NCI-H1930 (cell line): ENCODE results near the gene DYSF.

Experiments
- DNase-seq, 2 experiments: peaks; one replicate each; lab custom pipeline; 2025; lab: John Stamatoyannopoulos, UW

Gene DYSF

DNA sequence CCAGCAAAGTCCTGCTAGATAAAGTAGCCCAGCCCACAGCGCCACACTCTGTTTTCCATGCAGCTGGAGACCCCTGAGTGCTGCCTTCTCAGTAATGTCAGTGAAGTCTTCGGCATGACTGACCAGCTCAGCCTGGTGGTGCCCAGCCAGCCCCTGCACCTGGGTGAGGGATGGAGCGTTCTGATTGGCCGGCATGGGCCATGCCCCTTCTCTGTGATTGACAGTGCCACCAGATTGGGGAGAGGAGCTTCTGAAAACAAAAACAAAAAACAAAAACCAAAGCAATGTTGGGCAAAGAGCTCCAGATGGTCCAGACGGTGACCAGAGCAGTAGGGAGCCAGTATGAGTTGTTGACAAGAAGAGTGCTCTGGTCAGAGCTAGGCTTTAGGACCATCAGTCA lies 122.6 kb downstream of the DYSF start:
- no peak for DNase-seq

DNA sequence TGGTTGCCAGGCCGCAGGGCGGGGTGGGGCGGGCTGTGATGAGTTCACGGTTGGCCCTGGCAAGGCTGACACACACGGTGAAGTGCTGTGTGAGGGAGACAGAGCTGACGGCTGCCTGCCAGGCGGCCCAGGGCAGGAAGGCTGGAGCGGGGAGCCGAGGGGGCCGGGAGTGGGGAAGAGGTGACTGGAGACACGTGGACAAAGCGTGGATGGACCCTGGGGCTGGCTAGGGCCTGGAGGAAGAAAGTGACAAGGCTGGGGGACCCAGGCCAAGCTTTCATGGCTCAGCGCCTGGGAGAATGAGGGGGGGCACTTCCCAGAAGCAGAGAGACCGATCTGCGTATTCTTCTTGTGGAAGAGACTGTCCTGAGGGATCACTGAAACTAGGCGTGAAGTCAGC lies 123.2 kb downstream of the DYSF start:
- no peak for DNase-seq

DNA sequence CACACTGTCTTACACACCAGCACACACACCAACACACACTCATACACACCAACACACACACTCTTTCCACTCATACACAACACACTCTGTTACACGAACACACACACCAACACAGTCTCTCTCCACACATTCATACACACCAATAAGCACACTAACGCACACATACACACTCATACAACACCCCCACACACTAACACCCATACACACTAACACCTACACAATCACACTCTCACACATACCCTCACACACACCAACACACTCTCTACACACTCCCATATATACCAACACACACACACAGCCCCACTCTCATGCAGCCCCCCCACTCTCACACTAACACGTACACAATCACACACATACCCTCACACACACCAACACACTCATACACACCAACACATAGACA lies 123.8 kb downstream of the DYSF start:
- DNase-seq, result no peak

DNA sequence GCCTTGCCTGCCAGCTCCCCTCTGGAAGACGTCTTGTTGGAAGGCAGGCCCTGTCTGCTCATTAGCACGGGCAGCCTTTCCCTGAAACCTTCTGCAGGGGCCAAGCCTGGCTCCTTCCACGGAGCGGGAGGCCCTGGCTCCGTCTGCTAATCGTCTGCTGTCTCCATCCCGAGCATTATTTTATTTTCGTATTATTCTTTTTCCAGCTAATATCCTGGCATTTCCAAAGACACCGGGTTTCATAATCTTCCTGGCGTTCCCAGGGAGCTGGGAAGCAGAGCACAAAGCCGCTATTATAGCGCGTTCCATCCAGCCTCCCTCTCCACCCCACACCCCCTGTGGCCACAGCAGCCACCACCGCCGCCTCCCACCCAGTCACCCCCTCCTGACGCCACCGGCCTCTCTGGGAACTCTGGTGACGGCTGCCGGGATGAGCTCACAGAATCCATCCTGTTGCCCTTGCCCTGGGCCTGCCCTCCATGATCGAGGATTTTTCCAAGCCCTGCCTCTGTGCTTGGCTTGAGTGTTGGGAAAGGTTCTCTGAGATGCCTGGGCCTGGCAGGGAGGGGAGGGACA lies 125.5 kb downstream of the DYSF start:
- DNase-seq, result no peak

DNA sequence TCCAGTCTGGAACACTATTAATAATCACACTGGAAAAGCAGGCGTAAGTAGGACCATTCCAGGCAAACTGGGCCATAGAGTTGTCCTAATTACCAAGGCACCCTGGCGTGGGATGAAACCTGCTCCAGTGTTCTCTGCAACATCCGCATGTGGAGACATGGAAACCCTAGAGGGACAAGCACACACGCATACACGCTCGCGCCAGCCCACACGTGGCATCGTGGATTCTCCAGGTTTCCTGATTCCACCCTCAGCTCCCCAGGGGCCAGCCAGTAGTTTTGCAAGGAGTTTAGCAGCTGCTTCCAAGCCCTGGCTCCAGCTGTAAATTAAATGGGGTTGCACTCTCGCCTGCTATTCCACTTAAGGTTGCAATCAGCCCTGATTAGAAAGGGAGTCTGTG lies 127.7 kb downstream of the DYSF start:
- no peak for DNase-seq

DNA sequence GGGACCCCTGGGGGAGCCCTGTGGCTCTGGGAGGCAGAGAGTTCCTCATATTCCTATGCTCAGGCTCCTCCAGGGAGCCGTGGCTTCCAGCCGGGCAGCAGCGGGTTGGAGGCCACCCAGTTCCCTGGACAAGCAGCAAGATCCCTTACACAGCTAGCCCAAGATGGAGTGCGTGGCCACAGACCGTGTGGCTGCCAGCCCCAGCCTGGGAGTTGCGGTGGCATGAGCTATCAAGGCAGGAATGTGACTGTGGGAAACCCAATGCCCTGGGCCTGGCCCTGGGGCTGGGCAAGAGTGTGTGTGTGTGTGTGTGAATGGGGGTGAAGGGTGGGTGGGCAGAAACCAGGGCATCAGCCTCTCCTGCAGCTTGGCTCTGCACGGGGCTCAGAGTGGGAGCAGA lies 130.5 kb downstream of the DYSF start:
- DNase-seq, result no peak

DNA sequence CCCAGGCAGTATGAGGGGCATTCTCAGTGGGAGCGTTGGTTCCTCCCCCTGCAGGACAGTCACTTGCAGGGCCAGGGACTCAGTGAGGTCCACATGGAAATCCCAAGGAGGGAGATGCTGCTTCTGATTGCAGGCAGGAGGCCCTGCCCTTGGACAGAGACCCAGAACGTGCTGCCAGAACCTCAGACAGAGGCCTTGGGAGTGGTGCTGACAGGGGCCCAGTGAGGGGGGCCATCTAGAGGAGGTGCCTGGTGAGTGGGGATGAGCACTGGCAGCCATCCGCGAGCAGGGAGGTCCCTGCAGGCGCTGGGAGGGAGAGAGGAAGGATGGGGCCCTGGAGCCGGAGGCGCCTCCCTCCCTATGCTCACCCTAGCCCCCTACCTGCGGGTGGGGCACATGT lies 133.1 kb downstream of the DYSF start:
- no peak for DNase-seq

DNA sequence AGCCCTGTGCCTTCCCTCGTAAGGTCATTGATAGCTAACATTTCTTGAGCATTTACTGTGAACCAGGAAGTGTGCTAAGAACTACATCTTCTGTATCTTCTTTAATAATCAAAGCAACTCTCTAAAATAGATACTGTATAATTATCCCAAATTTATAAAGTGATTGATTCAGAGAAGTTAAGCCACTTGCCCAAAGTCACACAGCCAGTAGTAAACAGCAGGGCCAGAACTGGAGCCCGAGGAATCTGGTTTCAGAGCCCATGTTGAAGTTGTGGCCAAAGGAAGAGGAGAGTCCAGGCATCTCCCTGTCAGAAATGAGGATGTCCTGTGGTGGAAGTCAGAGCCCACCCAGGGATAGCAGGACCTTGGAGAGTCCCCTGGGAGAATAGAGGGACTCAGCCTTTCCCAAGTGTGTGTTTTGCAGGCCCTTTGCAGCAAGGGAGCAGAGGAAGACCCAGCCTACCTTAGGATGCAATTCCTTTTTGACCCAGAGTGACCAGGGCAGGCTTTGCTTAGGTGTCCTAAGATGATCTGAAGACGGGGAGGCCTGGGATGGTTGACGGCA lies 134.2 kb downstream of the DYSF start:
- no peak for DNase-seq

DNA sequence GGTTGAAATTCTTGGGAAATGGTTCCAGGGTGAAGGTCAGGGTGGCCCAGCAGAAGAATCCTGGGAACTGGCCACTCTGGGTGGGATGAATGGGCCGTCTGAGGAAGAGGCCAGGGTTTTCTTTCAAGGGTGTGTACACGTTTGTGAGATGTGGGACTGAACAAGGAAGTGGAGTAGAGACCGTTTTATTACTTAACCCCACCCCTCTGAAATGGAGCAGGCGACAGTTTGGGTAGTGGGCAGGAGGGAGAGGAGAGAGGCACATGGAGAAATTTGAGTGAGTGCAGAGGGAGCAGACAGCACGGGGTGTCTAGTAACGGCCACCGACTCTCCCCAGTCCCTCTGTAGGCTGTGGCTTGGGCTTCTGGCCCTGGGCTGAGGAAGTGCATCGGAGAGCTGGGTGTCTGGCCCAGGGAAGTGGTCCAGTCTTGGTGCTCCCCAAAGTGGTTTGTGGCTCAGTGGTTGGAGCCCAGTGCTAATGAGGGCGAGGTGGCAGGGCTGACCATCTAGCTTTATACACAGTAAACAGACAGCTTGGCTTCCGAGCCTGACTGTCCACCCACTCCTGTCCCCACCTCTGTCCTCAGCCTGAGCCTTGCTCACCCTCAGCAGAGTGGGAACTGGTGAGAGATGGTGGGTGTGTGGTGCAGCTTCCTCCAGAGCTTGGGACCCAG lies 135.3 kb downstream of the DYSF start:
- DNase-seq, result no peak

DNA sequence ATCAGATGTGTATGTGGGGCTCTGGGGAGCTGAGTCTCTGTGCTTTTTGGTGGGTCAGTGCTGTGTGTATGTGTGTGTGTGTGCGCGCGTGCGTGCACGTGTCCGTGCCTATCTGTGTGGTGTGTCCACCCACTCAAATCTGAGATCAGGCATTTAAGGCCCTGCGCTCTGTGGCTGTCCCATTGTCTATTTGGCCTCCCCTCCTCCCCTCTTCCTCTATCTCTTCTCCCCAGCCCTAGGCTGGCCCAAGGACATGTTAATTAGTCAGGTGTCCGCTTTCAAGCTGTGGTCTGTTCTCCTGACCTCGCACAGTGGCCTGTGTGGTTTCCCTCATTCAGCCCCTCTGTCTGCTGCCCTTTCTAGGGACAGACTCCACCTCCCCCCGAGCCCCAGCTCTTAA lies 136.4 kb downstream of the DYSF start:
- no peak for DNase-seq

DNA sequence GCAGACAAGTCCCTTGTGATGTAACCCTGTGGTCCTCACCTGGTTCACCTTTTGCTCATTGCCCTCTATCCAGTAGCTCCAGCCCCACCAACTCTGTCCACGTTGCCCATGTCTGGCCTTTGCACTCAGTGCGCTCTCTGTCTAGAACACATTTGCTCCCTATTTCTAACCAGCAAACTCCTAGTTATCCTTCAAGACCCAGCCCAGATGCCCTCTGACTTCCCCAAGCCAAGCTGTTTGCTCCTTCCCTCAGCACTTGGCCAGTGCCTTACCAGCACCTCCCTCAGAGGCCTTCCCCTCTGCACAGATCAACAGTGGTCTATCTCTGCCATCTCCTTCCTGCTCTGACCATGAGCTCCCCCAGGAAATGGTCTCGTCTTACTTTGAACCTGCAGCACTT lies 137.7 kb downstream of the DYSF start:
- DNase-seq, result no peak

DNA sequence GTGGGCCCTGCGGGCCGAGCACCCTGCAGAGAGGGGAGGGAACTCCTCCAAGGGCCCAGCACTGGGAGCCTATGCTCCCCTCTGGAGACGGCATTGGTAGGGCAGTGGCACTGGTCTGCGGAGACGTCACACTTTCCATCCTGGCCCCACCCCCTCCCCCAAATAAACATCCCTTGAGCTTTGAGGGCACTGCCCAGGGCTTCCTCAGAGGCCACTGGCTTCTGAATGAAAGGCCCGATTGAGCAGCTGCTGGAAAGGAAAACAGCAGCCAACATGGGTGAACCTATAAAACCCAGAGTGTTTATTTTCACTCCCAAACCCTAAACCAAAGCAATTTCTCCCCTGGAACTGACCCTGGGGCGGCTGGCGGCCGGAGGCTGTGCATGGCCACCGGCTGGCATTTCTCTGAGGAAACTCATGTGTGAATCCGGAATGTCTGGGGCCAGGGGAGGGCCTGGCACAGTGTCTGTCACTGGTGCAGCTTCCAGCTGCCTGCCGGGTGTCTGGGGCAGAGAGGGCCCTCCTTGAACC lies 138.9 kb downstream of the DYSF start:
- no peak for DNase-seq

DNA sequence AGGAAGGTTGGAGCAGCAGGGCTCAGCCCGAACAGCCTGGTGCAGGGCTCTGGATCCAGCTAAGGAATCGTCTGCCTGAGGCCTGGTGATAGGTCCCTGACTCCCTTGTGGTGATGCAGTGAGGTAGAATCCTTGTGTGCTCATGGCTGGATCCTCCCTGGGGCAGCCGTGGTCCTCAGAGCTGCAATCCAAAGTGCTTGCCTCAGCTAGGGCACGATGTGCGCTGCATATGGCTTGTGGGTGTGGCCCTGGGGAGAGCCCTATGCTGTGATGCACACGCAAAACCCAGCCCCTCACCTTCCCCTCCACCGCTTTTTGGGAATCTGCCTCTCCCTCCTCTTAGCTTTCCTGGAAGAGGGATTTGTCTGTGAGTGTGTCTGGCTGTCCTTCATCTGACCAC lies 142.2 kb downstream of the DYSF start:
- DNase-seq, result no peak

DNA sequence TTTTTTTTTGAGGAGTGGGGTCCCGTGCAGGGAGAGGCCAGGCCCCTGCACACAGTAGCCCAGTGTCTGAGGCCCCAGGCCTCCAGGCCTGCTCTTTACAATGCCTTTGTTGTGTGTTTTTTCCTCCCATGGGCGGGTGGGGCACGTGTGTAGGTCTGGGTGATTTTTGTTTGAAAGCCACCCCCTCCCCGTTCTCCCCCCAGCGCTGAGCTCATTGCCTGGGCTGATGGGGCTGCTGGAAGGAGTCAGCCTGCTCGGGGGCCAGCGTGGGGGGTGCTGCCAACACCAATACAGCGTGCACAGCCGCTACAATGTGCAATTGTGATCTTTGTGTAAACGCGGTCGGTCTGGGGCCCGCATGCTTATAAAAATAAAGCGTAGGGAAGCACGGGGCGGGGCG lies 142.7 kb downstream of the DYSF start:
- no peak for DNase-seq

DNA sequence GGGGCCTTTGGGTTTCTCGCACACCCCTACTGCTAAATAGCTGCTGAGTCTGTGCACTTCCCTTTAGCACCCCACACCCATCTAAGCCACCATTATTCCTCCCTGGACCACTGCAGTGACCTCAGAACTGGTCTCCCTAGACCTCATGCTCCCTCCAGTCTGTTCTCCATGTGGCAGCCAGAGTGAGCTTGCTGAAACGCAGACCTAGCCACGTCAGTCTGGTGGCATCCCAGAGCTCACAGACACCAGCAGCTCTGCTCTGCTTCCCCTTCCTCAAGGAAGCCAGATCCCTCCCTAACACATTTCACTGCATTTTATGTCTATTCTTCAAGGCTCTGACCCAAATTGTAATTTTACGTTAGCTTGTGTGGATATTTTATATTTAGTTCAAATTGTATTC lies 144.4 kb downstream of the DYSF start:
- no peak for DNase-seq

DNA sequence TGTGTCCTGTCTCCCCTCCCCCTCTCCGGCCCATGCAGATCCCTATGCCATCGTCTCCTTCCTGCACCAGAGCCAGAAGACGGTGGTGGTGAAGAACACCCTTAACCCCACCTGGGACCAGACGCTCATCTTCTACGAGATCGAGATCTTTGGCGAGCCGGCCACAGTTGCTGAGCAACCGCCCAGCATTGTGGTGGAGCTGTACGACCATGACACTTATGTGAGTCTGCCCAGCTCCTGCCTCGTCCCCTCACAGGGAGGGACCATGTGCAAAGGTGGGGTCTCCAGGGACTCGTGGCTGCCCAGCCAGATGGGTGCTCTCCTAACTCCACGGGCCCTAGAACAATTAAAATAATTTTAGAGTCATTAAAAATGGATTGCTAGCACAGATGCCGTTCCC lies 145.2 kb downstream of the DYSF start:
- DNase-seq, result no peak

DNA sequence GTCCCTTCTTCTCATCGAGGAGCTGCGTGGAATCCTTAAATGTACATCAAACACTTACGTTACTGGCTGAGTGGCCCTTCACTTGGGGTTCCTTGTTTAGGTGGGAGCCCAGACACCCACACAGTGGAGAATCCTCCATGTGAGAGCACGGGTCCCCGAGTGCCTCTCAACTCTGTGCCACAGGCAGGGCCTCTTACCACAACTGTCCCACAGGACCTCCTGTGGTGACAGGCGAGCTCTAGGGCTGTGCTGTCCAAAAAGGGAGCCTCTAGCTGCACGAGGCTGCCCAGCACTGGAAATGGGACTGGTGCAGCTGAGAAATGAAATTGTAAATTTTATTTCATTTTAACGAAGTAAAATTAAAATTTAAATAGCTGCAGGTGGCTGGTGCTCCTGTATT lies 145.7 kb downstream of the DYSF start:
- DNase-seq, result no peak

DNA sequence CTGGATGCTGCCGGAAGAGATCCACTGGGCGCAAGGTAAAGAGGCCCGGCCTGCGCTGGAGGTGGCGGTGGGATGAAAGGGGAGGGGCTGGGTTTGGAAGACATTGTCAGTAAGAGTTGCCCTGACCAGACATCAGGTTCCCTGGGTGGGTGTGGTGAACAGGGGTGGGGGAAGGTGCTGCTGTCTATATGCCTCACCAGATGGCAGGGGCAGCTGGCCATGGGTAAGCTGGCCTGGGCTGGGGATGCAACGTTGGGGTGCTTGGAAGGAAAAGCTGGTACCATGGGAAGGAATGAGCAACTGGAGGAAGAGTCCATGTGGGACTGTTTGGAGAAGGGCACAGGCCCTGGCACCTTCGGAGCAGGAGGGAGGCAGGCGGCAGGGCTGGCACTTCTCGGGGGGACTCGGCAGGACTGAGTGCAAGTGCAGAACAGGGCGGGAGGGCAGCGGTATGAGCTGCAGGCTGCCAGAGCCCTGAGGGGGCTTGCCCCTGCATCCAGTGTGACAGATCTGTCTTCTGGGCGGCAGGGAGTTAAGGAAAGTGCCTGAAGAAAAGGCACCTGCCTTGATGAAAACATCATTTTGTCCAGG lies 146.4 kb downstream of the DYSF start:
- DNase-seq, result no peak

DNA sequence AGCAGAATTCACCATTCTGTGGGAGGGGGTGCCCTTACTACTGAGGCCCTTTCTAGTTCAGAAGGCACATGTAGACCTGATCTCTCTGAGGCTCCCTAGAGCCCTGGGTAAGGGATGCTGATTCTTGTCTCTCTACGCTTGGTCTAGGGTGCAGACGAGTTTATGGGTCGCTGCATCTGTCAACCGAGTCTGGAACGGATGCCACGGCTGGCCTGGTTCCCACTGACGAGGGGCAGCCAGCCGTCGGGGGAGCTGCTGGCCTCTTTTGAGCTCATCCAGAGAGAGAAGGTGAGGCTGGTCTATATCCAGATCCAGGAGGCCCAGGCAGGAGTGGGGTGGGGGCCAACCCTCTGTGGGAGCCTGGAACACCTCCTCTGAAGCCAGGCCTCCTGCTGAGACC lies 147.2 kb downstream of the DYSF start:
- no peak for DNase-seq

DNA sequence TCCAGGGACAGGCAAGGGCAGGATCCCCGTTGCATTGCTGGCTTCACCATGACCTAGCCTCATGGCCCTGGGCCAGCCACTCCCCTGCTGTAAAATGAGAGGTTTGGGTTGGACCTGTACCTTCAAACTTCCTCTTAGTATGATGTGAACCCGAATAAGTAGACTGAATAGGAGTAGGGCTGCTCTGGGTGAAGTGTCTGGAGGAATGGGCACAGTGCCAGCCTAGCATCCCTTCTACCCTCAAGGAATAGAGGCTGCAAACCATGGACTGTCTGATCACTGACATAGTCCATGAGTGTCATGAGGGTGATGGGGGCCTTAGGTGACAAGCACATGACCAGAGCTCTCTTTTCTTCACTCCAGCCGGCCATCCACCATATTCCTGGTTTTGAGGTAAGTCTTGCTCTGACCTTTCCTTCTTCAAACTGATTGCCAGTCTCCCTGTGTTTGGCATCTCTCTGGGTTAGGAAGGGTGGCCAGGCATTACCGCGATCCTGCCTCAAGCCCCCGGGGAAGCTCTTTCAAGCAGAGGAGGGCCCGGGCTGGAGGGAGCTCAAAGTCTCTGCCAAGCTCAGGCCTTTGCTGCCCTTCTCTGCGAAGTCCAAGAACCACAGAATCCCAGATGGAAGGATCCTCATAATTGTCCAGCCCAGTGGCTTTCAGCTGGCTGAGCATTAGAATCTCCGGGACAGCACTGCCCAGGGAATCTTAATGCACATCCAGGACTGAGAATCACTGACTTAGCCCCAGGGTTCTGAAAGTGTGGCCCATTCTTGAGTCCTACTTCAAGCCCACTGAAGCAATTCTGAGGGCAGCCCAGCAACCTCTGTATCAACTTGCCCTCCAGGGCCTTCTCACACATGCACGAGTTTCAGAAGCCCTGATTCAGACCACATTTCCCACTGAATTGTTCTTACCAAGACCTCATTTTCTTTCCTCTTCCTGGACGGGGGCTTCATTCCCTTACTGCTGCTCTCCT lies 148.1 kb downstream of the DYSF start:
- no peak for DNase-seq

DNA sequence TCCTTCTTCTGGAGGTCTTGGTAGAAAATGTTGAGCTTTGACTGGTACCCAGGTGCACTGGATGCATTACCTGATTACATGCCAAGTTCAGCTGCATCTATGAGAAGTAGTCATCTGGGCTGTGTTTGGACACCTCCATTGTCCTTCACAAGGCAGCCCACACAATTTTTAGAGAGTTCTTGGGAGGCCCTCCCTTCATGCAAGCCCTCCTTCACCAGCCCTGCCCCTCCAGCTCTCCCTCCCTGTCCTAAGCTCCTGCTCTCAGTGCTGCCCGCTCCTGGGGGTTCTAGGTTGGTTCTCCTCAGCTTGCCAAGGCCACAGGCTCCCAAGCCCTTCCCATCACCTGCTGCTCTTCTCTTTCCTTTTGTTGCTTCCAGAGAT lies 148.7 kb downstream of the DYSF start:
- no peak for DNase-seq

DNA sequence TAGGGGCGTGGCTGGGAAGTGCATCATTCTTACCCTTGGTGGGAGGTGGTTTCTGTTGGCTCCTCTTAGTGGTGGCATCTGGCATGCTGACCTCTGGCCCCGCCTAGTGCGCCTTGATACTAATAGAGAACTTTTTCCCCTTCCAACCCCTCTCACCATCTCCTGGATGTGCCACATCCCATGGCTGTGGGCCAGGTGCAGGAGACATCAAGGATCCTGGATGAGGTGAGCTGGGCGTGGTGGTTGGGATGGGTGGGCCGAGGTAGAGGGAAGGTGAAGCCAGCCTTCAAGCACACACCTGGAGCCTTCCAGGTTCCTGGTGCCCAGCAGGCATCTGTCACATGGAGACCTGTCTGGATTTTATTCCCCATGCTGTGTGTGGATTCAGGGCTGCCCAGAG lies 149.2 kb downstream of the DYSF start:
- DNase-seq, result no peak
